Suprapubic skin (tissue), 4 donors: ENCODE results near the gene MAD1L1. TPM values are rescaled to one million over a fixed set of nuclear protein-coding genes. Genes with fewer than 3 reads are reported as not detected.

Experiments
- DNase-seq, 2 donors: peaks; one replicate each; pipeline ENCODE4 v3.0.0-alpha.2; 2019; ENCODE audit warnings: low spot score in 2 of 2
- H3K27ac ChIP-seq: fragments of 200-600 bp; sonication (generic); one replicate; pipeline ENCODE4 v1.5.1; 2019
- H3K27me3 ChIP-seq: fragments of 200-600 bp; sonication (generic); one replicate; pipeline ENCODE4 v1.5.1; 2019
- H3K36me3 ChIP-seq: fragments of 200-600 bp; sonication (generic); one replicate; pipeline ENCODE4 v1.5.1; 2019
- H3K4me1 ChIP-seq: fragments of 200-600 bp; sonication (generic); one replicate; pipeline ENCODE4 v1.5.1; 2019
- H3K4me3 ChIP-seq: fragments of 200-600 bp; sonication (generic); one replicate; pipeline ENCODE4 v1.5.1; 2019; ENCODE audit warnings: mild to moderate bottlenecking
- H3K9me3 ChIP-seq: fragments of 200-600 bp; sonication (generic); one replicate; pipeline ENCODE4 v1.5.1; 2019
- CTCF ChIP-seq, 2 donors: fragments of 200-600 bp in 1 of 2; fragments of 450-650 bp in 1 of 2; sonication (generic) in 1 of 2; IDR thresholded peaks; one replicate each; pipeline ENCODE4 v1.5.1; 2016 to 2019; ENCODE audit warnings: antibody characterized with exemption in 2 of 2, mild to moderate bottlenecking in 1 of 2, moderate library complexity in 1 of 2
- EP300 ChIP-seq: sonication (generic); formaldehyde crosslinking; IDR thresholded peaks from one replicate; pipeline ENCODE4 v1.6.1; 2017; ENCODE audit warnings: antibody characterized with exemption
- POLR2A ChIP-seq, 2 donors: fragments of 450-650 bp; IDR thresholded peaks; one replicate each; pipeline ENCODE4 v1.6.1; 2017; ENCODE audit warnings: antibody characterized with exemption in 2 of 2, mild to moderate bottlenecking in 2 of 2, moderate library complexity in 2 of 2
- POLR2AphosphoS5 ChIP-seq, 3 donors: sonication (generic); formaldehyde crosslinking; IDR thresholded peaks; one replicate each; pipeline ENCODE4 v1.6.1; 2017; ENCODE audit warnings: antibody characterized with exemption in 3 of 3
- WGBS: methylation state at CpG from one replicate; pipeline ENCODE4 v1.1.5; 2018; 5-methylcytosine and 5-hydroxymethylcytosine counted together
- total RNA-seq, 4 donors: library from RNA; depleted of rRNA; stranded (reverse); fragments of >200 nt; gene quantifications; one replicate each; pipeline ENCODE4 v1.1.0, GENCODE V29; 2016

Gene MAD1L1
- total RNA-seq, 4 donors from 2014 or later = 53.2 to 69.8 (median 62.2) TPM

- Histone ChIP-seq H3K9me3 (no peaks in the 10 kb centered on the region), H3K27me3 (no peaks in the 10 kb centered on the region), H3K4me3 (no peak overlapping the region), H3K27ac (no peak overlapping the region), H3K4me1 (no peaks in the 10 kb centered on the region), H3K36me3 (peaks cover 15% of the 10 kb centered on the region)
- 96% methylated on average over 10 of the region's 10 CpGs for WGBS
- no peak for DNase-seq
- TF ChIP-seq CTCF (IDR thresholded peaks at IDR 0.05) (no peak), POLR2AphosphoS5 (IDR thresholded peaks at IDR 0.05) (no peak), POLR2A (IDR thresholded peaks at IDR 0.05) (no peak), EP300 (no peak)
These were observed 100.9 kb downstream of the MAD1L1 start for GRCh38 chr7:2131800-2132199.

- 78% methylated on average over 8 of the region's 8 CpGs for WGBS
- Histone ChIP-seq H3K9me3 (no peaks in the 10 kb centered on the region), H3K4me1 (no peaks in the 10 kb centered on the region), H3K4me3 (no peak overlapping the region), H3K27ac (no peak overlapping the region), H3K36me3 (peaks cover 13% of the 10 kb centered on the region), H3K27me3 (no peaks in the 10 kb centered on the region)
- no peak for TF ChIP-seq POLR2A (IDR thresholded peaks at IDR 0.05)
- no peak for TF ChIP-seq CTCF (IDR thresholded peaks at IDR 0.05)
- no peak for TF ChIP-seq POLR2AphosphoS5 (IDR thresholded peaks at IDR 0.05)
- no peak for TF ChIP-seq EP300
- no peak for DNase-seq
These were observed 101.4 kb downstream of the MAD1L1 start for GRCh38 chr7:2131341-2131740.

- Histone ChIP-seq H3K36me3 (peaks cover 15% of the 10 kb centered on the region), H3K9me3 (no peaks in the 10 kb centered on the region), H3K4me3 (no peak overlapping the region), H3K4me1 (no peaks in the 10 kb centered on the region), H3K27ac (no peak overlapping the region), H3K27me3 (no peaks in the 10 kb centered on the region)
- TF ChIP-seq POLR2AphosphoS5 (IDR thresholded peaks at IDR 0.05) (no peak), CTCF (IDR thresholded peaks at IDR 0.05) (no peak), EP300 (no peak), POLR2A (IDR thresholded peaks at IDR 0.05) (no peak)
- WGBS = 92% methylated on average over 7 of the region's 7 CpGs
- DNase-seq = no peak
These were observed 102.7 kb downstream of the MAD1L1 start for GRCh38 chr7:2130096-2130375.

- no peaks in the 10 kb centered on the region for H3K4me1 ChIP-seq
- H3K4me3 ChIP-seq = no peak overlapping the region
- no peaks in the 10 kb centered on the region for H3K9me3 ChIP-seq
- WGBS = 89% methylated on average over 25 of the region's 29 CpGs
- DNase-seq = no peak
- no peaks in the 10 kb centered on the region for H3K27me3 ChIP-seq
- H3K27ac ChIP-seq = no peak overlapping the region
- TF ChIP-seq POLR2A (IDR thresholded peaks at IDR 0.05) (no peak), POLR2AphosphoS5 (IDR thresholded peaks at IDR 0.05) (no peak), CTCF (IDR thresholded peaks at IDR 0.05) (no peak), EP300 (no peak)
- peaks cover 19% of the 10 kb centered on the region for H3K36me3 ChIP-seq
These were observed 103.2 kb downstream of the MAD1L1 start for GRCh38 chr7:2129323-2130095.

GRCh38 chr7:2128601-2129322 is 104.0 kb downstream of the MAD1L1 start:
- WGBS = 76% methylated on average over 12 of the region's 20 CpGs
- no peak for DNase-seq

More at GRCh38 chr7:2128601-2129322, 104.0 kb downstream of the MAD1L1 start:
- Histone ChIP-seq H3K4me1 (no peaks in the 10 kb centered on the region), H3K36me3 (peaks cover 26% of the 10 kb centered on the region), H3K9me3 (no peaks in the 10 kb centered on the region), H3K4me3 (no peak overlapping the region), H3K27me3 (no peaks in the 10 kb centered on the region), H3K27ac (no peak overlapping the region)
- no peak for TF ChIP-seq POLR2A (IDR thresholded peaks at IDR 0.05)
- TF ChIP-seq EP300 = no peak
- no peak for TF ChIP-seq CTCF (IDR thresholded peaks at IDR 0.05)
- TF ChIP-seq POLR2AphosphoS5 (IDR thresholded peaks at IDR 0.05) = no peak
